ENCODE data around the gene TARDBP.
"Not testable (repeated sequence)": the region's sequence is repeated elsewhere in the genome, so short reads cannot be mapped to it uniquely, and the experiment has no call there.

The TARDBP gene

GRCh38 chr1:10992864-10993263 is 19.6 kb upstream of the TARDBP start:
- no peak for DNase-seq (ENCODE audit: low spot score)

- DNase-seq (ENCODE audit: low spot score): no peak
Observed at GRCh38 chr1:10996100-10996499, 16.4 kb upstream of the TARDBP start.

- no peak for DNase-seq (ENCODE audit: low spot score)
Observed at GRCh38 chr1:11000526-11000925, 11.9 kb upstream of the TARDBP start.

GRCh38 chr1:11013160-11013531 is 692 bp downstream of the TARDBP start:
- DNase-seq (ENCODE audit: low spot score): no peak

GRCh38 chr1:11019358-11019757 is 6.9 kb downstream of the TARDBP start:
- not testable (repeated sequence) for DNase-seq (ENCODE audit: low spot score)

GRCh38 chr1:11019971-11020370 is 7.5 kb downstream of the TARDBP start:
- no peak for DNase-seq (ENCODE audit: low spot score)

- no peak for DNase-seq (ENCODE audit: low spot score)
Observed at GRCh38 chr1:11023201-11023600, 10.7 kb downstream of the TARDBP start.

GRCh38 chr1:11024154-11024873 is 11.9 kb downstream of the TARDBP start:
- no peak for DNase-seq (ENCODE audit: low spot score)

- no peak for DNase-seq (ENCODE audit: low spot score)
Observed at GRCh38 chr1:11024874-11025203, 12.4 kb downstream of the TARDBP start.

GRCh38 chr1:11025618-11026017 is 13.2 kb downstream of the TARDBP start:
- no peak for DNase-seq (ENCODE audit: low spot score)

- no peak for DNase-seq (ENCODE audit: low spot score)
Observed at GRCh38 chr1:11026052-11026451, 13.6 kb downstream of the TARDBP start.

- no peak for DNase-seq (ENCODE audit: low spot score)
Observed at GRCh38 chr1:11026903-11027302, 14.4 kb downstream of the TARDBP start.

GRCh38 chr1:11027316-11027715 is 14.9 kb downstream of the TARDBP start:
- no peak for DNase-seq (ENCODE audit: low spot score)

- no peak for DNase-seq (ENCODE audit: low spot score)
Observed at GRCh38 chr1:11028018-11028417, 15.6 kb downstream of the TARDBP start.

- DNase-seq (ENCODE audit: low spot score): no peak
Observed at GRCh38 chr1:11030865-11031264, 18.4 kb downstream of the TARDBP start.

- no peak for DNase-seq (ENCODE audit: low spot score)
Observed at GRCh38 chr1:11031624-11032262, 19.3 kb downstream of the TARDBP start.

GRCh38 chr1:11037019-11037739 is 24.7 kb downstream of the TARDBP start:
- DNase-seq (ENCODE audit: low spot score): not testable (repeated sequence)

- peak; percentile 89 for DNase-seq (ENCODE audit: low spot score)
Observed at GRCh38 chr1:11037740-11038182, 25.3 kb downstream of the TARDBP start.

GRCh38 chr1:11039351-11040104 is 27.1 kb downstream of the TARDBP start:
- no peak for DNase-seq (ENCODE audit: low spot score)

- DNase-seq (ENCODE audit: low spot score): not testable (repeated sequence)
Observed at GRCh38 chr1:11040105-11040429, 27.6 kb downstream of the TARDBP start.

- no peak for DNase-seq (ENCODE audit: low spot score)
Observed at GRCh38 chr1:11041048-11041447, 28.6 kb downstream of the TARDBP start.

GRCh38 chr1:11042065-11042464 is 29.6 kb downstream of the TARDBP start:
- DNase-seq (ENCODE audit: low spot score): no peak
